AG04449 (cell line): Measurements from ENCODE around the gene USP40.

Source experiments
- CTCF ChIA-PET: fragments of 350-600 bp; formaldehyde crosslinking; extraction: SDS; loops from one replicate; lab custom pipeline; 2021; ENCODE audit warnings: antibody characterized with exemption; lab: Yijun Ruan, JAX
- POLR2A ChIA-PET: fragments of 400-600, 350-600 bp; formaldehyde crosslinking; extraction: SDS; loops from one replicate; lab custom pipeline; 2020; ENCODE audit warnings: antibody characterized with exemption, inconsistent platforms; lab: Yijun Ruan, JAX
- DNase-seq: peaks from one replicate; pipeline ENCODE4 v3.0.0-alpha.2; 2010; ENCODE audit warnings: low read depth, low spot score
- H3K4me3 ChIP-seq: 2 replicates; pipeline ENCODE4 v1.5.1; 2011; ENCODE audit warnings: low read depth, mild to moderate bottlenecking, control low read depth, low read length
- TF ChIP-seq, protein P1 (sequence below): IDR thresholded peaks from one replicate; pipeline ENCODE4 v1.5.1; 2011; ENCODE audit warnings: mild to moderate bottlenecking, moderate library complexity, low read length, control low read depth, inconsistent platforms; ENCODE audit not compliant: insufficient read depth; ENCODE audit errors: missing control alignments

Gene USP40

DNA sequence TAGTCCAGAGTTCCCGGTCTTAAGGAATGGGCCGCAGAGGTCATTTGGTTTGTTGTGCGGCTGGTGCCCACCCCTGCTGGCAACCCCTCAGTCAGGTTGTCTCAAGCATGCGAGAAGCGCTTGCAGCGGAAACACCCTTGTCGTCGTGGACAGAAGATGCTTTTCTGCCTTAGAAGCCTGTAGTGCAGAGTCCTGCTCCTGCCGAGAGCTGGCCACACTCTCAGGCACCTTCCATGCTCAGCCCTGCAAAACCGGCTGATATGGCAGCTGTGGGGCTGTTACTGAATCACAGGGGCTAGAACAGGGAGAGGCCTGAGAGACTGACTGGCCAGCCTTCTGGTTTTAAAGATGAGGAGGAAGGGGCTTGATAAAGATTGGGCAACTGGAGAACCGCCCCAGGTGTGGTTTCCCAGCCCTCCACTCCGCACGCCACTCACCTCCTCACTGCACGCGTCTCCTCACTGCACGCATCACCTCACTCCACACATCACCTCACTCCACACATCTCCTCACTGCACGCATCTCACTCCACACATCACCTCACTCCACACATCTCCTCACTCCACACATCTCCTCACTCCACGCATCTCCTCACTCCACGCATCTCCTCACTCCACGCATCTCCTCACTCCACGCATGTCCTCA lies 103.6 kb downstream of the USP40 start:
- ChIA-PET CTCF (interaction anchor here (0.9 to 1.9 kb wide), 2 partner anchors 14 to 16 kb away, joined by 3 to 10 read pairs; no protein-coding TSS in a partner anchor), POLR2A (no interaction called here)
- TF ChIP-seq, protein P1, sequence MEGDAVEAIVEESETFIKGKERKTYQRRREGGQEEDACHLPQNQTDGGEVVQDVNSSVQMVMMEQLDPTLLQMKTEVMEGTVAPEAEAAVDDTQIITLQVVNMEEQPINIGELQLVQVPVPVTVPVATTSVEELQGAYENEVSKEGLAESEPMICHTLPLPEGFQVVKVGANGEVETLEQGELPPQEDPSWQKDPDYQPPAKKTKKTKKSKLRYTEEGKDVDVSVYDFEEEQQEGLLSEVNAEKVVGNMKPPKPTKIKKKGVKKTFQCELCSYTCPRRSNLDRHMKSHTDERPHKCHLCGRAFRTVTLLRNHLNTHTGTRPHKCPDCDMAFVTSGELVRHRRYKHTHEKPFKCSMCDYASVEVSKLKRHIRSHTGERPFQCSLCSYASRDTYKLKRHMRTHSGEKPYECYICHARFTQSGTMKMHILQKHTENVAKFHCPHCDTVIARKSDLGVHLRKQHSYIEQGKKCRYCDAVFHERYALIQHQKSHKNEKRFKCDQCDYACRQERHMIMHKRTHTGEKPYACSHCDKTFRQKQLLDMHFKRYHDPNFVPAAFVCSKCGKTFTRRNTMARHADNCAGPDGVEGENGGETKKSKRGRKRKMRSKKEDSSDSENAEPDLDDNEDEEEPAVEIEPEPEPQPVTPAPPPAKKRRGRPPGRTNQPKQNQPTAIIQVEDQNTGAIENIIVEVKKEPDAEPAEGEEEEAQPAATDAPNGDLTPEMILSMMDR: no peak
- no peak for DNase-seq
- no peak overlapping the region for H3K4me3 ChIP-seq

DNA sequence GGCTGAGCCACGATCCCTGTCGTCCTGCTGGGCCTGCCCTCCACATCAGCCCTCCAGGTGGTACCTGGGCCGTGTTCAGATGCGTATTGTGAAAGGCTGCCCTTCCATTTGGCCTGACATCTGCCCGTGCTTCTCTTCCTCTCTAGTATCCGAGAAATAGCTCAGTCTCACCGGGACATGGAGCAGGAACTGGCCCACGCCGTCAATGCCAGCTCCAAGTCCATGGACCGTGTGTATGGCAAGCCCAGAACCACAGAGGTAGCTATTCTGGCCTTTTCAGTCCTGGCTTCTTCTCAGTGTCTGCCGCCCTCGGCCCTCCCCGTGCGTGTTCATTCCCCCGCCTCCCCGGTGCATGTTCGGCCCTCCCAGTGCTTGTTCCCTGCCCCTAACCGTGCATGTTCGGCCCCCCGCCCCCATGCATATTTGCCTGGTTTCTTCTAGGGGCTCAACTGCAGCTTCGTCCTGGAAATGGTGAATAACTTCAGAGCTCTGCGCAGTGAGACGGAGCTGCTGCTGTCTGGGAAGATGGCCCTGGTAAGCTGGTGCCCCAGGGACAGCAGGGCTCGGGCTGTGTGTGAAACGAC lies 104.3 kb downstream of the USP40 start:
- ChIA-PET POLR2A (no interaction called here), CTCF (interaction anchor here (0.9 to 1.9 kb wide), 3 partner anchors 13 to 249 kb away, joined by 3 to 10 read pairs (median 3); no protein-coding TSS in a partner anchor)
- TF ChIP-seq, protein P1: no peak
- no peak for DNase-seq
- H3K4me3 ChIP-seq: no peak overlapping the region

DNA sequence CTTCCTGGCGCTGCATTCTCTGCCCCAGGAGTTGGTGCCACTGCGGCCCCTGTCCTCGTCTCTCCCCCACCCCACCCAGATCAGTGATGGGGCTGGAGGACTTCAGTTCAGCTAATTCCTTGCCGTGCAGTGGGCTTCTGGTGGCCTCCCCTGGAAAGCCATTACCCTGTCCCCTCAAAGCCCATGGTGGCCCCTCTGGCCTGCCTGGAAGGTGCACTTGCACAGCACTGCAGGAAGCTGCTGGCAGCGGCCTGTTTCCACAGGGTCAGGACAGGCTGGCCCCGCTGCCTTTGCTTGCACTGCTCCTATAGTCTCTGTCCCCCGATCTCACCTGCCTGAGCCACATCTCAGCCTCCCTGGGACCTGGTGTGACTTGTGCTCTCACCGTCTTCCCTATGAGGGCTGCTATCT lies 105.1 kb downstream of the USP40 start:
- H3K4me3 ChIP-seq: no peak overlapping the region
- TF ChIP-seq, protein P1: no peak
- DNase-seq: no peak
- CTCF ChIA-PET: interaction anchor here (0.9 to 1.9 kb wide), 3 partner anchors 13 to 250 kb away, joined by 3 to 10 read pairs (median 5); no protein-coding TSS in a partner anchor
- POLR2A ChIA-PET: no interaction called here

DNA sequence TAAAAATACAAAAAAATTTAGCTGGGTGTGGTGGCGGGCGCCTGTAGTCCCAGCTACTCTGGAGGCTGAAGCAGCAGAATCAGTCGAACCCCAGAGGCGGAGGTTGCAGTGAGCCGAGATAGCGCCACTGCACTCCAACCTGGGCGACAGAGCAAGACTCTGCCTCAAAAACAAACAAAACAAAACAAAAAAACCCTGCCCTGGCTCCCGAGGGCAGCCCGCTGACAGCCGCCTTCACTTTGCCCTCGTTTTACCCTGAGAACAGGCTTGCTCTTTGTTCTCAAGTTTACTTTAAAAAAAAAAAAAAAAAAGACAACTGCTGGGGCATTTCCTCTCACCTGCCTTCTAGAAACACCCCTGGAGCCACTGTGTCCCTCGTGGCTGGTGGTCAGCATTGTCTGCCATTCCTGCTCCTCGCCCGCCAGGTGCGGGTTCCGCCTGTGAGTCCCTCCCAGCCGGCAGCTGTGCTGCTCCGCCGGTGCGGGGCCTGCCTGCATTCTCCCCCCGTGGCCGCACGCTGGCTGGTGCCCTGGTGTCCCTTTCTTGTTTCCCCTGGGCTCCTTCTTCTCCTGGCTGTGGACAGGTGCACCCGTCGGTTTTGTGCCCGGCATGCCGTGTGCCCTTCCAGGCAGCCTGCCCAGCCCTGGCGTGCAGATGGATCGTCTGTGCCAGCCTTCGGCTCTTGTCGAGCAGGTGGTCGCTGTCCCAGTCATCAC lies 105.7 kb downstream of the USP40 start:
- TF ChIP-seq, protein P1: no peak
- CTCF ChIA-PET: interaction anchor here (1.4 to 4.4 kb wide), 3 partner anchors 13 to 250 kb away, joined by 3 to 20 read pairs (median 5); no protein-coding TSS in a partner anchor
- DNase-seq: no peak

DNA sequence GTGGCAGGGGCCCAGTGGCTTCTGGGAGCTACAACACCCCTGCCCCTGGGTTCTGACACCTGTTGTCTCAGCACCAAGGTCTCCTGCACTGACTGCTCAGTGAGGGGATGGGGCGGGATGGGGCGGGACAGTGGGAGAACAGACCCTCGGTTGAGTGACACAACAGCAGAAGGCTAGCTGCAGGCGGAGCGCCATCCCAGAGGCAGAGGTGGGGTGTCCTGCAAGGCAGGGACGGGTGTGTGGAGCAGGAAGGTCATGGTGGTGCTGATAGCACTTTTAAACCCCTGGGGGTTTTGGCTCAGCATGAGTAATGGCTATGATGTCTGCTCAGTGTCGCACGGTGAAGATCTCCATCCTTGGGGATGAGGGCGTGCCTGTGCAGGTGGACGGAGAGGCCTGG lies 107.2 kb downstream of the USP40 start:
- CTCF ChIA-PET: interaction anchor here (1.4 to 4.4 kb wide), 2 partner anchors 12 to 33 kb away, joined by 3 to 20 read pairs; no protein-coding TSS in a partner anchor
- TF ChIP-seq, protein P1: no peak
- no peak overlapping the region for H3K4me3 ChIP-seq
- DNase-seq: no peak
- POLR2A ChIA-PET: no interaction called here

More for the DNA sequence above, 105.7 kb downstream of the USP40 start:
- POLR2A ChIA-PET: no interaction called here
- H3K4me3 ChIP-seq: no peak overlapping the region
